Left lobe of liver (tissue), 2 donors: Measurements from ENCODE around the gene CCDC88B. TPM values are rescaled to one million over a fixed set of nuclear protein-coding genes. Genes with fewer than 3 reads are reported as not detected.
A peak's percentile ranks its signal among the peaks of the same experiment; 100 is the strongest.

Experiments
- ATAC-seq: fragments of 200-7000 bp; cut with Tn5 transposase; one replicate; pipeline ENCODE4 v1.9.1; 2020; ENCODE audit warnings: mild to moderate bottlenecking, moderate library complexity
- DNase-seq: peaks from one replicate; pipeline ENCODE4 v3.0.0-alpha.2; 2020; ENCODE audit warnings: low spot score
- total RNA-seq: library from RNA; stranded (reverse); gene quantifications from one replicate; pipeline ENCODE4 v1.2.1, GENCODE V29; 2021
- donor health status: DM: no; HTN: no; CAD: no; lungs with moderate emphysema.
- donor health status: DM: no; HTN: yes; CAD: no.

Gene CCDC88B
- total RNA-seq, 1 donor from 2014 or later, result 4.0 TPM

- ATAC-seq, result no peak
- no peak for DNase-seq
Measured at GRCh38 chr11:64403106-64403505, 63.1 kb downstream of the CCDC88B start.

- DNase-seq, result no peak
Measured at GRCh38 chr11:64406221-64406946, 66.4 kb downstream of the CCDC88B start.

More at GRCh38 chr11:64406221-64406946, 66.4 kb downstream of the CCDC88B start:
- peak; percentile 39 for ATAC-seq

Other genes with a start within 250 kb of the CCDC88B start
- 35.2 TPM for gene MACROD1, start 174.1 kb upstream of the CCDC88B start, total RNA-seq
- gene STIP1, start 154.0 kb upstream of the CCDC88B start, total RNA-seq, result 33.9 TPM
- gene FERMT3, start 133.5 kb upstream of the CCDC88B start, total RNA-seq, result 9.7 TPM
- gene TRPT1, start 114.0 kb upstream of the CCDC88B start, total RNA-seq, result 22.2 TPM
- 52.5 TPM for gene NUDT22, start 113.9 kb upstream of the CCDC88B start, total RNA-seq
- 28.2 TPM for gene DNAJC4, start 109.7 kb upstream of the CCDC88B start, total RNA-seq
- gene VEGFB, start 105.6 kb upstream of the CCDC88B start, total RNA-seq, result 20.8 TPM
- gene FKBP2, start 99.1 kb upstream of the CCDC88B start, total RNA-seq, result 82.6 TPM
- 50.1 TPM for gene PPP1R14B, start 93.3 kb upstream of the CCDC88B start, total RNA-seq
- 6.8 TPM for gene PLCB3, start 88.7 kb upstream of the CCDC88B start, total RNA-seq
- 36.0 TPM for gene BAD, start 55.5 kb upstream of the CCDC88B start, total RNA-seq
- gene GPR137, start 54.4 kb upstream of the CCDC88B start, total RNA-seq, result 26.8 TPM
- not detected for gene KCNK4, start 48.9 kb upstream of the CCDC88B start, total RNA-seq
- not detected for gene CATSPERZ, start 39.8 kb upstream of the CCDC88B start, total RNA-seq
- gene ESRRA, start 34.7 kb upstream of the CCDC88B start, total RNA-seq, result 53.6 TPM
- gene TRMT112, start 22.6 kb upstream of the CCDC88B start, total RNA-seq, result 59.1 TPM
- gene PRDX5, start 22.1 kb upstream of the CCDC88B start, total RNA-seq, result 96.4 TPM
- 9.8 TPM for gene RPS6KA4, start 19.0 kb downstream of the CCDC88B start, total RNA-seq
- gene SLC22A11, start 215.7 kb downstream of the CCDC88B start, total RNA-seq, result 0.13 TPM